ENCODE measurements around the gene STXBP3.
"Not testable (repeated sequence)": the region's sequence is repeated elsewhere in the genome, so short reads cannot be mapped to it uniquely, and the experiment has no call there.

- TF ChIP-seq CTCF (IDR thresholded peaks at IDR 0.05); ZFX (IDR thresholded peaks at IDR 0.05; ENCODE audit: borderline replicate concordance): not testable (repeated sequence)
Observed at GRCh38 chr1:108781575-108781944, 35.1 kb downstream of the STXBP3 start.
